ENCODE data around the gene TNFSF13.

The TNFSF13 gene

DNA sequence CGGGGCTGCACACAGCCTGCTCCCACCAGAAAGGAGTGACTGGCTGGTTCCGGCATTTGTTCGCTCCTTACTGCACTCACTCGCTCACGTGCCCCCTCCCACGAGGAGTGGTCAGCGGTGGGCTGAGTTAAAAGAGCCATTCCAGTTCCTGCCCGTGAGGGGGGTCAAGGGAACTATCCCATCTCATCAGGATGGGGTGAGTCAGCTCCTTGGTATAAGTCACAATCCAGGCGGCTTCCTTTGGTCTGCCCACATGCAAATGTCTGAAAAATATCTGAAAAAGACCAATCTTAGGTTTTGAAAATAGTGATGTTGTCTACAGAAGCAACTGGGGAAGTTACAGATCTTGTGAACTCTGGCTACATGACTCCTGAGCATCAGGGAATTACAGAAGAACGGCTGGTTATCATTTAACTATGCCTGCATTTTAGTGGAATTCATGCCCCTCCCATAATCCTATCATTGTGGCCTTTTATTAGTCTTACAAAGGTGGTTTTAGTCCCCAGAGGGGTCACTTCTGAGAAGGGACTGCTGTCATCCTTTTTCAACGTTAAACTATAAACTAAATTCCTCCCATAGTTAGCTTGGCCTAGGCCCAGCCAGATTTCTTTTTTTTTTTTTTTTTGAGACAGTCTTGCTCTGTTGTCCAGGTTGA, 19.5 kb upstream of the TNFSF13 start:
- DNase-seq: no peak
- no peak for ATAC-seq (ENCODE audit: insufficient read depth, low read depth)
- Histone ChIP-seq H3K9ac (ENCODE audit: low read depth, low read length) (no peak overlapping the region), H3K27ac (ENCODE audit: low read length) (no peak overlapping the region), H3K79me2 (ENCODE audit: insufficient read depth, low read length) (no peaks in the 10 kb centered on the region), H3K27me3 (ENCODE audit: insufficient read depth, low read length, poor library complexity) (no peaks in the 10 kb centered on the region), H3K4me1 (ENCODE audit: insufficient read depth, low read length) (no peaks in the 10 kb centered on the region), H4K20me1 (ENCODE audit: insufficient read depth, low read length) (no peaks in the 10 kb centered on the region), H3K4me3 (ENCODE audit: low read depth in 1 of 2, low read length in 2 of 2) (no peak overlapping the region), H2AFZ (ENCODE audit: low read depth, low read length) (no peak overlapping the region), H3K36me3 (ENCODE audit: insufficient read depth, low read length) (no peaks in the 10 kb centered on the region), H3K4me2 (ENCODE audit: insufficient read depth, low read length) (no peak overlapping the region), H3K9me3 (ENCODE audit: insufficient read depth, low read length, severe bottlenecking) (peaks cover 12% of the 10 kb centered on the region)
- TF ChIP-seq EZH2 (IDR thresholded peaks at IDR 0.05; ENCODE audit: borderline replicate concordance, low read depth, low read length, severe bottlenecking): no peak
- TF ChIP-seq, protein P1, sequence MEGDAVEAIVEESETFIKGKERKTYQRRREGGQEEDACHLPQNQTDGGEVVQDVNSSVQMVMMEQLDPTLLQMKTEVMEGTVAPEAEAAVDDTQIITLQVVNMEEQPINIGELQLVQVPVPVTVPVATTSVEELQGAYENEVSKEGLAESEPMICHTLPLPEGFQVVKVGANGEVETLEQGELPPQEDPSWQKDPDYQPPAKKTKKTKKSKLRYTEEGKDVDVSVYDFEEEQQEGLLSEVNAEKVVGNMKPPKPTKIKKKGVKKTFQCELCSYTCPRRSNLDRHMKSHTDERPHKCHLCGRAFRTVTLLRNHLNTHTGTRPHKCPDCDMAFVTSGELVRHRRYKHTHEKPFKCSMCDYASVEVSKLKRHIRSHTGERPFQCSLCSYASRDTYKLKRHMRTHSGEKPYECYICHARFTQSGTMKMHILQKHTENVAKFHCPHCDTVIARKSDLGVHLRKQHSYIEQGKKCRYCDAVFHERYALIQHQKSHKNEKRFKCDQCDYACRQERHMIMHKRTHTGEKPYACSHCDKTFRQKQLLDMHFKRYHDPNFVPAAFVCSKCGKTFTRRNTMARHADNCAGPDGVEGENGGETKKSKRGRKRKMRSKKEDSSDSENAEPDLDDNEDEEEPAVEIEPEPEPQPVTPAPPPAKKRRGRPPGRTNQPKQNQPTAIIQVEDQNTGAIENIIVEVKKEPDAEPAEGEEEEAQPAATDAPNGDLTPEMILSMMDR (IDR thresholded peaks at IDR 0.05; ENCODE audit: borderline replicate concordance, extremely low read depth, low read length, poor library complexity, severe bottlenecking): no peak

GRCh38 chr17:7541074-7541621, 17.4 kb upstream of the TNFSF13 start:
- Histone ChIP-seq H3K79me2 (ENCODE audit: insufficient read depth, low read length) (no peaks in the 10 kb centered on the region), H3K4me3 (ENCODE audit: low read depth in 1 of 2, low read length in 2 of 2) (no peak overlapping the region), H3K9me3 (ENCODE audit: insufficient read depth, low read length, severe bottlenecking) (peaks cover 12% of the 10 kb centered on the region), H2AFZ (ENCODE audit: low read depth, low read length) (no peak overlapping the region), H3K27me3 (ENCODE audit: insufficient read depth, low read length, poor library complexity) (no peaks in the 10 kb centered on the region), H4K20me1 (ENCODE audit: insufficient read depth, low read length) (no peaks in the 10 kb centered on the region), H3K4me1 (ENCODE audit: insufficient read depth, low read length) (no peaks in the 10 kb centered on the region), H3K27ac (ENCODE audit: low read length) (no peak overlapping the region), H3K9ac (ENCODE audit: low read depth, low read length) (no peak overlapping the region), H3K4me2 (ENCODE audit: insufficient read depth, low read length) (no peak overlapping the region), H3K36me3 (ENCODE audit: insufficient read depth, low read length) (no peaks in the 10 kb centered on the region)
- ATAC-seq (ENCODE audit: insufficient read depth, low read depth) (no peak), DNase-seq (no peak)
- TF ChIP-seq, protein P1 (IDR thresholded peaks at IDR 0.05; ENCODE audit: borderline replicate concordance, extremely low read depth, low read length, poor library complexity, severe bottlenecking): no peak
- TF ChIP-seq EZH2 (IDR thresholded peaks at IDR 0.05; ENCODE audit: borderline replicate concordance, low read depth, low read length, severe bottlenecking): no peak

GRCh38 chr17:7544911-7545310, 13.6 kb upstream of the TNFSF13 start:
- no peak overlapping the region for H3K4me3 ChIP-seq (ENCODE audit: low read depth in 1 of 2, low read length in 2 of 2)
- no peaks in the 10 kb centered on the region for H3K79me2 ChIP-seq (ENCODE audit: insufficient read depth, low read length)
- peaks cover 17% of the 10 kb centered on the region for H3K4me1 ChIP-seq (ENCODE audit: insufficient read depth, low read length)
- no peak overlapping the region for H3K4me2 ChIP-seq (ENCODE audit: insufficient read depth, low read length)
- no peak for DNase-seq
- no peak overlapping the region for H3K9ac ChIP-seq (ENCODE audit: low read depth, low read length)
- H2AFZ ChIP-seq (ENCODE audit: low read depth, low read length): no peak overlapping the region
- no peak overlapping the region for H3K27ac ChIP-seq (ENCODE audit: low read length)
- TF ChIP-seq EZH2 (IDR thresholded peaks at IDR 0.05; ENCODE audit: borderline replicate concordance, low read depth, low read length, severe bottlenecking): no peak
- TF ChIP-seq, protein P1 (IDR thresholded peaks at IDR 0.05; ENCODE audit: borderline replicate concordance, extremely low read depth, low read length, poor library complexity, severe bottlenecking): no peak
- ATAC-seq (ENCODE audit: insufficient read depth, low read depth): no peak
- H3K36me3 ChIP-seq (ENCODE audit: insufficient read depth, low read length): no peaks in the 10 kb centered on the region
- peaks cover 5% of the 10 kb centered on the region for H3K27me3 ChIP-seq (ENCODE audit: insufficient read depth, low read length, poor library complexity)
- H4K20me1 ChIP-seq (ENCODE audit: insufficient read depth, low read length): no peaks in the 10 kb centered on the region
- H3K9me3 ChIP-seq (ENCODE audit: insufficient read depth, low read length, severe bottlenecking): no peaks in the 10 kb centered on the region
